CD4-positive, alpha-beta T cell treated with Interleukin-6 at 100 ng/mL for 8 hours (primary cell): ENCODE results near the gene ALDH1A3.

ENCODE experiments used
- DNase-seq: peaks from one replicate; pipeline ENCODE4 v3.0.0-alpha.2; 2020; ENCODE audit warnings: mixed read lengths, low spot score

The ALDH1A3 gene

GRCh38 chr15:100902436-100903167, 23.0 kb downstream of the ALDH1A3 start:
- no peak for DNase-seq

GRCh38 chr15:100903168-100903554, 23.5 kb downstream of the ALDH1A3 start:
- no peak for DNase-seq

- no peak for DNase-seq
Observed at GRCh38 chr15:100905850-100906249, 26.2 kb downstream of the ALDH1A3 start.

- no peak for DNase-seq
Observed at GRCh38 chr15:100908466-100908865, 28.8 kb downstream of the ALDH1A3 start.

- DNase-seq = no peak
Observed at GRCh38 chr15:100909565-100909964, 29.9 kb downstream of the ALDH1A3 start.

- DNase-seq = no peak
Observed at GRCh38 chr15:100909989-100910955, 30.6 kb downstream of the ALDH1A3 start.

GRCh38 chr15:100911086-100911485, 31.5 kb downstream of the ALDH1A3 start:
- no peak for DNase-seq

- no peak for DNase-seq
Observed at GRCh38 chr15:100913961-100914360, 34.3 kb downstream of the ALDH1A3 start.

- DNase-seq = no peak
Observed at GRCh38 chr15:100914876-100915275, 35.2 kb downstream of the ALDH1A3 start.

- peak; percentile 47 for DNase-seq
Observed at GRCh38 chr15:100918034-100918689, 38.5 kb downstream of the ALDH1A3 start.

- DNase-seq = no peak
Observed at GRCh38 chr15:100918690-100919480, 39.3 kb downstream of the ALDH1A3 start, which contains the start of gene LRRK1. TSS of gene LRRK1 (plus strand) at chr15:100919357. CDS start at chr15:100924633, 5,276 bp downstream.

- no peak for DNase-seq
Observed at GRCh38 chr15:100919481-100920405, 40.1 kb downstream of the ALDH1A3 start.

GRCh38 chr15:100920516-100921135, 41.0 kb downstream of the ALDH1A3 start:
- no peak for DNase-seq

- DNase-seq = no peak
Observed at GRCh38 chr15:100922192-100923040, 42.8 kb downstream of the ALDH1A3 start.

- no peak for DNase-seq
Observed at GRCh38 chr15:100923076-100923475, 43.4 kb downstream of the ALDH1A3 start.

- no peak for DNase-seq
Observed at GRCh38 chr15:100923902-100924301, 44.3 kb downstream of the ALDH1A3 start.

GRCh38 chr15:100924436-100924835, 44.8 kb downstream of the ALDH1A3 start:
- DNase-seq = no peak

GRCh38 chr15:100925480-100925879, 45.8 kb downstream of the ALDH1A3 start:
- DNase-seq = no peak

- no peak for DNase-seq
Observed at GRCh38 chr15:100926258-100926657, 46.6 kb downstream of the ALDH1A3 start.
